PC-9 (cell line): Measurements from ENCODE around the gene KAT6B. TPM values are rescaled to one million over a fixed set of nuclear protein-coding genes. Genes with fewer than 3 reads are reported as not detected.

Source experiments
- BruUV-seq: library from RNA; stranded (reverse); fragments of 400-500 nt; replicated peaks from 2 replicates; lab custom pipeline; 2021; lab: Mats Ljungman, UMichigan
- CTCF ChIA-PET: fragments of 300-600 bp; sonication (Branson Sonifier 250); formaldehyde crosslinking; loops from one replicate; lab custom pipeline; 2022; ENCODE audit warnings: antibody characterized with exemption; lab: Charles Lee
- POLR2A ChIA-PET: fragments of 300-600 bp; sonication (Branson Sonifier 250); formaldehyde crosslinking; loops from one replicate; lab custom pipeline; 2022; ENCODE audit warnings: antibody characterized with exemption; ENCODE audit not compliant: unreplicated experiment; lab: Charles Lee
- DNase-seq, 2 experiments: peaks; one replicate each; pipeline versions ENCODE4 v3.0.0 to v3.0.0-alpha.2; 2015 to 2022; ENCODE audit warnings: mixed read lengths in 1 of 2
- H2AFZ ChIP-seq: fragments of 200-600 bp; sonication (generic); 2 replicates; pipeline ENCODE4 v1.8.1; 2017; ENCODE audit warnings: antibody characterized with exemption
- H3F3A ChIP-seq: fragments of 200-600 bp; sonication (generic); 2 replicates; pipeline ENCODE4 v1.8.1; 2017; ENCODE audit warnings: antibody characterized with exemption, mild to moderate bottlenecking, low read depth; ENCODE audit not compliant: insufficient read depth
- H3K27ac ChIP-seq: fragments of 200-600 bp; sonication (generic); 2 replicates; pipeline ENCODE4 v1.6.1; 2016; ENCODE audit warnings: mixed run types
- H3K27me3 ChIP-seq: fragments of 200-600 bp; sonication (generic); 2 replicates; pipeline ENCODE4 v1.6.1; 2016; ENCODE audit warnings: low read depth, mixed run types; ENCODE audit not compliant: insufficient read depth
- H3K36me3 ChIP-seq: fragments of 200-600 bp; sonication (generic); 2 replicates; pipeline ENCODE4 v1.6.1; 2016; ENCODE audit warnings: low read depth, mixed run types
- H3K4me1 ChIP-seq: fragments of 200-600 bp; sonication (generic); replicated peaks from 2 replicates; pipeline ENCODE4 v1.6.1; 2016; ENCODE audit warnings: mixed run types; ENCODE audit not compliant: insufficient read depth
- H3K4me2 ChIP-seq: fragments of 200-600 bp; sonication (generic); 2 replicates; pipeline ENCODE4 v1.6.1; 2017; ENCODE audit warnings: mixed run types
- H3K4me3 ChIP-seq: fragments of 200-600 bp; sonication (generic); 2 replicates; pipeline ENCODE4 v1.6.1; 2016; ENCODE audit warnings: mixed run types
- H3K79me2 ChIP-seq: fragments of 200-600 bp; sonication (generic); 2 replicates; pipeline ENCODE4 v1.6.1; 2017; ENCODE audit warnings: low read depth, mixed run types
- H3K9me2 ChIP-seq: fragments of 200-600 bp; sonication (generic); 2 replicates; pipeline ENCODE4 v1.8.1; 2017; ENCODE audit warnings: mild to moderate bottlenecking; ENCODE audit not compliant: insufficient read depth
- H3K9me3 ChIP-seq: fragments of 200-600 bp; sonication (generic); 2 replicates; pipeline ENCODE4 v1.8.1; 2016; ENCODE audit warnings: low read depth; ENCODE audit not compliant: insufficient read depth
- H4K20me1 ChIP-seq: fragments of 200-600 bp; sonication (generic); 2 replicates; pipeline ENCODE4 v1.8.1; 2017; ENCODE audit not compliant: insufficient read depth
- EZH2 ChIP-seq: fragments of 200-600 bp; sonication (generic); IDR thresholded peaks from 2 replicates; pipeline ENCODE4 v1.8.0; 2017; ENCODE audit warnings: antibody characterized with exemption, low read depth
- intact Hi-C: fragments of 100-400 bp; cut with micrococcal nuclease; formaldehyde crosslinking; loops from one replicate; pipeline ENCODE4 v1.10.0; 2022; ENCODE audit not compliant: unreplicated experiment
- total RNA-seq: library from RNA; stranded (reverse); gene quantifications from 2 replicates; pipeline ENCODE4 v1.2.3, GENCODE V29; 2021
- TF ChIP-seq, protein P1 (sequence below): fragments of 200-600 bp; sonication (generic); conservative IDR thresholded peaks from 2 replicates; pipeline ENCODE4 v1.6.1; 2017; ENCODE audit warnings: mixed run types, antibody characterized with exemption, mild to moderate bottlenecking, moderate library complexity

The KAT6B gene
- total RNA-seq, 1 experiment from 2014 or later, result 30.9 TPM

DNA sequence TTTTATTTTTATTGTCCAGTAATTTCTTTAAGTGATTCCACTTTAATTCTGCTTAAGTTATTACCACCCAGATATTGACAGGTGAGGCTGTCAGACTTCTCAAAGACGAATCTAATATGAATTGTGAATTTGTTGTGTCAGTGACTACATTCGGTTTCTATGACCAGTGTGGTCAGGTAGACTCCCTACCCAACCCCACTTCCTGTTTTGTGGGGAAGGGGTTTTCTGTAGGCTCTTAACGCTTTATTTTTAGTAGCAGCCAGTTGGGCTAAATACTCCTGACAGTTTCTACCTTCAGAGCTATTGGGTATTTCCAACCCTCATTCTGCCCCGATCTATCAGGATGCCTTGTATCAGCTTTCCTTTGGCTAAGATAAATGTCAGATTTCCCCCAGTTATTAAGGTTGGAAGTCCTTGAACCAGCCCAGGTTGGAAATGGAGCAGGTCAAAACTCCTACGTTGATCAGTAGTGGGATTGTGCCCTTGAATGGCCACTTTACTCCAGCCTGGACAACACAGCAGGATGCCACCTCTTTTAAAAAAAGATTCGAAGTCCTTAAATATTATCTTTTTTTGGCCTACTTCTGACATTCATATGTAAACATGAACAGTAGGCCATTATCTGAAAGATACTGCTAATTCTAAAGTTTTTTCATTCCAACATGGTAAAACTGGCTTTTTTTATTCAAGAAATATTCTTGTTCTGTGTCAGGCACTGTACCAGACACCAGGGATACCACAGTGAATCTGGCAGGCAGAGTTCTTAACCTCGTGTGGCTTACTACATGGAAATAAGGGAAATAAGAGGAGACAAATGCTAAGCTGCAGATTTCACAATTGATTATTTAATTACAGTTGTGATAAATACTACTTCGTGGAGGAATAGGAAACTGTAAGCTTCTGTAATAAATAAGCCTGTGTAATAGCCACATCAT is 151.8 kb downstream of the KAT6B start:
- CTCF ChIA-PET, result interaction anchor here (0.6 kb wide), 1 partner anchor 175 kb away, joined by 5 read pairs; no protein-coding TSS in a partner anchor
- BruUV-seq, result no TSS peak
- Histone ChIP-seq H3K4me1 (no peaks in the 10 kb centered on the region), H3K4me2 (no peak overlapping the region), H4K20me1 (no peaks in the 10 kb centered on the region), H3K79me2 (no peaks in the 10 kb centered on the region), H3K9me2 (no peaks in the 10 kb centered on the region), H3K27me3 (no peaks in the 10 kb centered on the region), H3F3A (no peaks in the 10 kb centered on the region), H3K9me3 (no peaks in the 10 kb centered on the region), H2AFZ (no peak overlapping the region), H3K27ac (no peak overlapping the region), H3K4me3 (no peak overlapping the region), H3K36me3 (peaks cover 12% of the 10 kb centered on the region; the same call in 1 of the 2 replicates)
- DNase-seq, result no peak
- TF ChIP-seq, protein P1, sequence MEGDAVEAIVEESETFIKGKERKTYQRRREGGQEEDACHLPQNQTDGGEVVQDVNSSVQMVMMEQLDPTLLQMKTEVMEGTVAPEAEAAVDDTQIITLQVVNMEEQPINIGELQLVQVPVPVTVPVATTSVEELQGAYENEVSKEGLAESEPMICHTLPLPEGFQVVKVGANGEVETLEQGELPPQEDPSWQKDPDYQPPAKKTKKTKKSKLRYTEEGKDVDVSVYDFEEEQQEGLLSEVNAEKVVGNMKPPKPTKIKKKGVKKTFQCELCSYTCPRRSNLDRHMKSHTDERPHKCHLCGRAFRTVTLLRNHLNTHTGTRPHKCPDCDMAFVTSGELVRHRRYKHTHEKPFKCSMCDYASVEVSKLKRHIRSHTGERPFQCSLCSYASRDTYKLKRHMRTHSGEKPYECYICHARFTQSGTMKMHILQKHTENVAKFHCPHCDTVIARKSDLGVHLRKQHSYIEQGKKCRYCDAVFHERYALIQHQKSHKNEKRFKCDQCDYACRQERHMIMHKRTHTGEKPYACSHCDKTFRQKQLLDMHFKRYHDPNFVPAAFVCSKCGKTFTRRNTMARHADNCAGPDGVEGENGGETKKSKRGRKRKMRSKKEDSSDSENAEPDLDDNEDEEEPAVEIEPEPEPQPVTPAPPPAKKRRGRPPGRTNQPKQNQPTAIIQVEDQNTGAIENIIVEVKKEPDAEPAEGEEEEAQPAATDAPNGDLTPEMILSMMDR, result no peak
- no peak for TF ChIP-seq EZH2
- intact Hi-C loops, result no loop called here
- POLR2A ChIA-PET, result no interaction called here

DNA sequence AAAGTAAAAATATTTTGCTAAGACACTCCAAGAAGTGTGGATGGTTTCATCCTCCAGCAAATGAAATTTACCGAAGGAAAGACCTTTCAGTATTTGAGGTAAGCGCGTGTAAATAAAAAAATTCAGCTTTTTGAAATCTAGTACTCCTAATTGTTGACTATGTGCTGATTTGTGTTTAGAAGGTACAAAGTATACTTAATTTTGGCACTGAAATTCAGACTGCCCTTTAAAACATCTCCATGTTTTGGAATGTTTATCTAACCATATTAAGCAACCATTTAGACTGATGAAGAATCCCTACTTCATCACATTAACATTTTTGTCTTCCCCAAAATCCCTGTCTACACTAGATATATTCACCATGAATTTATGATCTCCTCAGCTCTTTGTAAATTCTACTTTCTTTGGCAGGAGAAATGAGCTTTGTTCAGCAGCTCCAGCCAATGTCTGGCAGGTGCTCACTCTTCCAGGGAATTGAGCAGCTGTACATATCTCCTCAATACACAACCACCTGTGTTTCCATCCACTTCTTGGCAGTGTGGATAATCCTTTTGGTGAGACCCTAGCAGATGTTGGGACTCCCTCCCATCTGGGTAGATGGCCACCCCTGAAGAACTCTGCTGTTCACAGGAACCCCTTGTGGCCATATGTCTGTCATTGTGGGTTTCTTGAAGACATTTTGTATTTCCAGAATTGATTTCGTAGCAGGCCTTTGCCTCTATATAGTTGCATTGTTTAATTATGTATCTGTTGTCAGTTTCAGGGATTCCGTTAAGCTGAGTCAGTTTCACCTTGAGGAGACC is 155.6 kb downstream of the KAT6B start:
- H3K4me3 ChIP-seq, result no peak overlapping the region
- peaks cover 14% of the 10 kb centered on the region for H3K36me3 ChIP-seq
- POLR2A ChIA-PET, result interaction anchor here (0.7 kb wide), 1 partner anchor 58 kb away, joined by 3 read pairs; no protein-coding TSS in a partner anchor

DNA sequence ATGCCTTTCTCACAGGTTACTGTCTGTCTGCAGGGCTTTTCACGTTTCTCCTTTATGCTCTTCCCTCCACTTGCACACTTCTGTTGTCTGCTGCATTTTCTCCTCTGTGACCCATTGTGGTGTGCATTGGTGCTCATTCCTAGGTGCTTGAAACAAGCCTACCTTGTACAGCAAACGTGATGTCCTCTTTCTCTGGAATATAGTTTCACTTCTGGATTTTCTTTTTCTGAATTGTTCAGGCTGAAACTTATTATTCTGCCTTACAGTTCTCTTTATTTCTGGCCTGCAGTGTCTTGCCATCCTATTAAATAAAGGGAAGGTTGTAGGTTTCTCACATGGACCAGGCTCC is 156.2 kb downstream of the KAT6B start:
- no peaks in the 10 kb centered on the region for H3K4me1 ChIP-seq
- peaks cover 14% of the 10 kb centered on the region for H3K36me3 ChIP-seq
- H3K9me3 ChIP-seq, result no peaks in the 10 kb centered on the region
- no peaks in the 10 kb centered on the region for H4K20me1 ChIP-seq
- H3K27ac ChIP-seq, result no peak overlapping the region
- H3K79me2 ChIP-seq, result no peaks in the 10 kb centered on the region
- H3F3A ChIP-seq, result no peaks in the 10 kb centered on the region
- no peaks in the 10 kb centered on the region for H3K27me3 ChIP-seq
- intact Hi-C loops, result no loop called here
- H2AFZ ChIP-seq, result no peak overlapping the region
- H3K4me3 ChIP-seq, result no peak overlapping the region
- ChIA-PET POLR2A (interaction anchor here (0.7 kb wide), 1 partner anchor 58 kb away, joined by 3 read pairs; no protein-coding TSS in a partner anchor), CTCF (interaction anchor here (0.5 kb wide), 1 partner anchor 450 kb away, joined by 12 read pairs; no protein-coding TSS in a partner anchor)
- DNase-seq, result no peak
- TF ChIP-seq, protein P1, result no peak
- no peak for TF ChIP-seq EZH2
- no peaks in the 10 kb centered on the region for H3K9me2 ChIP-seq
- H3K4me2 ChIP-seq, result no peak overlapping the region
- no TSS peak for BruUV-seq

More for the DNA sequence above, 155.6 kb downstream of the KAT6B start:
- Histone ChIP-seq H2AFZ (no peak overlapping the region), H3K4me2 (no peak overlapping the region), H4K20me1 (no peaks in the 10 kb centered on the region), H3K4me1 (no peaks in the 10 kb centered on the region), H3K9me3 (no peaks in the 10 kb centered on the region), H3K27ac (no peak overlapping the region), H3F3A (no peaks in the 10 kb centered on the region), H3K79me2 (no peaks in the 10 kb centered on the region), H3K9me2 (no peaks in the 10 kb centered on the region), H3K27me3 (no peaks in the 10 kb centered on the region)
- CTCF ChIA-PET, result interaction anchor here (0.5 kb wide), 1 partner anchor 450 kb away, joined by 12 read pairs; no protein-coding TSS in a partner anchor
- intact Hi-C loops, result no loop called here
- DNase-seq, result no peak
- TF ChIP-seq, protein P1, result no peak
- TF ChIP-seq EZH2, result no peak
- BruUV-seq, result no TSS peak
